H1 (cell line): ENCODE measurements around the gene SOX6. TPM values are rescaled to one million over a fixed set of nuclear protein-coding genes. Genes with fewer than 3 reads are reported as not detected.

ENCODE experiments used
- CTCF ChIA-PET: fragments of 300-600 bp; sonication (Branson Sonifier 250); formaldehyde crosslinking; loops from one replicate; lab custom pipeline; 2021; ENCODE audit not compliant: partially characterized antibody; lab: Charles Lee
- POLR2A ChIA-PET: fragments of 300-600 bp; sonication (Branson Sonifier 250); formaldehyde crosslinking; loops from one replicate; lab custom pipeline; 2021; ENCODE audit warnings: inconsistent platforms; ENCODE audit not compliant: partially characterized antibody; lab: Charles Lee
- DNase-seq, 2 experiments: peaks; one replicate each; pipeline versions ENCODE4 v3.0.0 to v3.0.0-alpha.2; 2010 to 2022; ENCODE audit warnings: low spot score in 2 of 2, low read depth in 1 of 2, mixed read lengths in 1 of 2
- FAIRE-seq: peaks from 2 replicates; lab custom pipeline; 2011; peaks lifted over from hg19 to GRCh38; lab: Jason Lieb, UNC
- H2AFZ ChIP-seq: 2 replicates; pipeline ENCODE4 v1.8.1; 2012; ENCODE audit warnings: low read length, inconsistent platforms
- H2AK5ac ChIP-seq: 2 replicates; pipeline ENCODE4 v1.6.1; 2013; ENCODE audit warnings: low read depth, low read length
- H2BK120ac ChIP-seq: replicated peaks from 2 replicates; pipeline ENCODE3; 2013; ENCODE audit warnings: low read depth, low read length, inconsistent platforms
- H2BK12ac ChIP-seq: 2 replicates; pipeline ENCODE4 v1.6.1; 2013; ENCODE audit warnings: low read depth, low read length
- H2BK15ac ChIP-seq: 2 replicates; pipeline ENCODE4 v1.6.1; 2013; ENCODE audit warnings: low read length
- H2BK20ac ChIP-seq: 2 replicates; pipeline ENCODE4 v1.6.1; 2013; ENCODE audit warnings: low read length
- H2BK5ac ChIP-seq: 2 replicates; pipeline ENCODE4 v1.6.1; 2013; ENCODE audit warnings: low read depth, low read length
- H3K14ac ChIP-seq: 2 replicates; pipeline ENCODE4 v1.6.1; 2013; ENCODE audit warnings: inconsistent platforms; ENCODE audit not compliant: insufficient read length
- H3K18ac ChIP-seq: 2 replicates; pipeline ENCODE4 v1.6.1; 2013; ENCODE audit warnings: low read length; ENCODE audit errors: extremely low read depth
- H3K23ac ChIP-seq: 2 replicates; pipeline ENCODE4 v1.6.1; 2013; ENCODE audit warnings: inconsistent platforms; ENCODE audit not compliant: insufficient read length
- H3K23me2 ChIP-seq: 2 replicates; pipeline ENCODE4 v1.6.1; 2013; ENCODE audit warnings: low read depth, low read length
- H3K27ac ChIP-seq: 2 replicates; pipeline ENCODE4 v1.6.1; 2011; ENCODE audit warnings: low read depth, low read length, inconsistent platforms
- H3K27me3 ChIP-seq, 4 experiments: replicated peaks in 1 of 4; 1 replicate in 1 of 4; 2 replicates in 3 of 4; pipeline versions ENCODE4 v1.6.1 to v1.8.1; 2011 to 2013; ENCODE audit warnings: low read length in 3 of 4, mild to moderate bottlenecking in 3 of 4, inconsistent platforms in 2 of 4, mixed read lengths in 2 of 4, moderate library complexity in 1 of 4; ENCODE audit not compliant: control insufficient read depth in 3 of 4, insufficient read depth in 3 of 4; ENCODE audit errors: extremely low read depth in 1 of 4
- H3K36me3 ChIP-seq, 4 experiments: 2 replicates each; pipeline versions ENCODE4 v1.6.1 to v1.8.1; 2011 to 2013; ENCODE audit warnings: mild to moderate bottlenecking in 4 of 4, low read length in 3 of 4, moderate library complexity in 2 of 4, control low read depth in 1 of 4, inconsistent platforms in 1 of 4; ENCODE audit not compliant: insufficient read depth in 4 of 4, control insufficient read depth in 2 of 4
- H3K4ac ChIP-seq: replicated peaks from 2 replicates; pipeline ENCODE3; 2013; ENCODE audit warnings: low read length, low read depth, mixed read lengths, inconsistent platforms; ENCODE audit not compliant: insufficient read length
- H3K4me1 ChIP-seq, 4 experiments: replicated peaks in 1 of 4; 1 replicate in 1 of 4; 2 replicates in 3 of 4; pipeline versions ENCODE4 v1.6.1 to v1.8.1; 2011 to 2013; ENCODE audit warnings: low read length in 3 of 4, inconsistent platforms in 2 of 4, mixed read lengths in 1 of 4; ENCODE audit not compliant: insufficient read depth in 4 of 4, control insufficient read depth in 3 of 4
- H3K4me2 ChIP-seq, 2 experiments: 2 replicates each; pipeline versions ENCODE4 v1.6.1 to v1.8.1; 2011 to 2013; ENCODE audit warnings: low read depth in 2 of 2, low read length in 2 of 2, control low read depth in 1 of 2, inconsistent platforms in 1 of 2, mild to moderate bottlenecking in 1 of 2; ENCODE audit not compliant: insufficient read depth in 1 of 2
- H3K4me3 ChIP-seq, 4 experiments: fragments of 200-600, 300-600 bp in 1 of 4; sonication (generic), shearing (Covaris generic), sonication (Bioruptor Twin) in 1 of 4; 2 replicates each; pipeline versions ENCODE4 v1.5.1 to v1.8.1; 2011 to 2016; ENCODE audit warnings: low read length in 4 of 4, low read depth in 3 of 4, control low read depth in 2 of 4, inconsistent platforms in 2 of 4, mild to moderate bottlenecking in 2 of 4, mixed read lengths in 1 of 4, moderate library complexity in 1 of 4; ENCODE audit not compliant: insufficient read depth in 2 of 4; ENCODE audit errors: extremely low read depth in 1 of 4
- H3K56ac ChIP-seq: replicated peaks from 2 replicates; pipeline ENCODE3; 2013; ENCODE audit warnings: low read depth, mild to moderate bottlenecking, mixed read lengths, low read length, inconsistent platforms; ENCODE audit not compliant: insufficient read length
- H3K79me1 ChIP-seq: 2 replicates; pipeline ENCODE4 v1.6.1; 2013; ENCODE audit warnings: low read depth, low read length, control low read depth
- H3K79me2 ChIP-seq, 2 experiments: 2 replicates each; pipeline versions ENCODE4 v1.6.1 to v1.8.1; 2012 to 2013; ENCODE audit warnings: low read length in 2 of 2, mild to moderate bottlenecking in 2 of 2, inconsistent platforms in 1 of 2; ENCODE audit not compliant: insufficient read depth in 2 of 2, control insufficient read depth in 1 of 2
- H3K9ac ChIP-seq, 4 experiments: replicated peaks in 1 of 4; 1 replicate in 1 of 4; 2 replicates in 3 of 4; pipeline versions ENCODE4 v1.6.1 to v1.8.1; 2011 to 2013; ENCODE audit warnings: low read depth in 3 of 4, low read length in 3 of 4, control low read depth in 2 of 4, mild to moderate bottlenecking in 2 of 4, moderate library complexity in 2 of 4, inconsistent platforms in 1 of 4; ENCODE audit errors: extremely low read depth in 1 of 4
- H3K9me3 ChIP-seq, 2 experiments: 2 replicates each; pipeline versions ENCODE4 v1.6.1 to v1.8.1; 2012 to 2013; ENCODE audit warnings: mild to moderate bottlenecking in 2 of 2, moderate library complexity in 2 of 2, control low read depth in 1 of 2, inconsistent platforms in 1 of 2, low read depth in 1 of 2, low read length in 1 of 2, mixed read lengths in 1 of 2; ENCODE audit not compliant: insufficient read depth in 2 of 2
- H4K20me1 ChIP-seq, 2 experiments: replicated peaks in 1 of 2; 2 replicates each; pipeline versions ENCODE3 to v1.8.1; 2011 to 2013; ENCODE audit warnings: inconsistent platforms in 2 of 2, low read length in 2 of 2, mild to moderate bottlenecking in 1 of 2; ENCODE audit not compliant: insufficient read depth in 2 of 2, control insufficient read depth in 1 of 2
- H4K5ac ChIP-seq: 2 replicates; pipeline ENCODE4 v1.6.1; 2013; ENCODE audit warnings: low read length, low read depth, mixed read lengths, inconsistent platforms; ENCODE audit not compliant: insufficient read length
- H4K8ac ChIP-seq: 2 replicates; pipeline ENCODE4 v1.8.0; 2013; ENCODE audit warnings: mild to moderate bottlenecking, moderate library complexity, low read length, inconsistent platforms; ENCODE audit not compliant: insufficient read depth; ENCODE audit errors: extremely low read depth
- H4K91ac ChIP-seq: replicated peaks from 2 replicates; pipeline ENCODE3; 2013; ENCODE audit warnings: low read length, mixed read lengths, inconsistent platforms; ENCODE audit not compliant: insufficient read length
- CBX8 ChIP-seq: fragments of 300-800, 300-1000 bp; sonication (generic); IDR thresholded peaks from 2 replicates; pipeline ENCODE4 v1.7.1; 2016; ENCODE audit warnings: low read depth, low read length, borderline replicate concordance
- CTBP2 ChIP-seq: IDR thresholded peaks from 2 replicates; pipeline ENCODE4 v1.7.0; 2011; ENCODE audit warnings: borderline replicate concordance, mild to moderate bottlenecking, moderate library complexity, mixed read lengths, low read length; ENCODE audit not compliant: insufficient read depth, insufficient read length
- RAD21 ChIP-seq, 2 experiments: IDR thresholded peaks in 1 of 2; conservative IDR thresholded peaks in 1 of 2; 2 replicates each; pipeline ENCODE4 v1.6.1; 2011; ENCODE audit warnings: low read depth in 2 of 2, low read length in 2 of 2, improper control_type of control experiment in 1 of 2, inconsistent platforms in 1 of 2, mild to moderate bottlenecking in 1 of 2, moderate library complexity in 1 of 2
- SIX5 ChIP-seq: IDR thresholded peaks from 2 replicates; pipeline ENCODE4 v1.6.1; 2011; ENCODE audit warnings: mild to moderate bottlenecking, low read depth, low read length
- SP4 ChIP-seq: IDR thresholded peaks from 2 replicates; pipeline ENCODE4 v1.6.1; 2012; ENCODE audit warnings: low read length, inconsistent platforms
- WGBS, 2 experiments: shearing (Covaris generic) in 1 of 2; methylation state at CpG; one replicate each; pipeline versions ENCODE4 v1.1.6 to v1.1.7; 2013 to 2015; ENCODE audit warnings: low lambda C conversion rate in 2 of 2, mixed read lengths in 2 of 2, inconsistent platforms in 1 of 2, low coverage in 1 of 2, missing lambda C conversion rate in 1 of 2; ENCODE audit not compliant: insufficient replicate concordance in 2 of 2, insufficient coverage in 1 of 2, insufficient read length in 1 of 2; ENCODE audit errors: extremely low coverage in 1 of 2, missing lambda C conversion rate in 1 of 2; 5-methylcytosine and 5-hydroxymethylcytosine counted together
- polyA plus RNA-seq, 7 experiments: library from polyadenylated mRNA; depleted of rRNA in 3 of 7; stranded (reverse) in 5 of 7; unstranded in 2 of 7; fragments of >200 nt in 5 of 7; fragments of 200-250 nt in 2 of 7; gene quantifications; 1 replicate in 5 of 7; 2 replicates in 1 of 7; 4 replicates in 1 of 7; pipeline versions ENCODE4 v1.2.1 to v1.2.3, GENCODE V29; 2011 to 2013; ENCODE audit warnings: missing spikeins in 2 of 7, mixed read lengths in 2 of 7
- total RNA-seq: library from RNA; stranded (reverse); fragmentation: NEBNext Ultra II Directional; extraction: Animal tissue kit (Norgen Biotek cat#: 25700); gene quantifications from 2 replicates; pipeline ENCODE4 v1.2.1, GENCODE V29; 2021

The SOX6 gene
- total and polyA plus RNA-seq, 2 of the 8 experiments (the other 6 are each of a cell fraction or from before 2014, with no cell fraction given): 0.09 TPM; not detected in 1

GRCh38 chr11:16133867-16134266, 222.5 kb downstream of the SOX6 start:
- Histone ChIP-seq H2BK5ac (no peak overlapping the region), H3K23ac (no peak overlapping the region), H2BK12ac (no peak overlapping the region), H3K14ac (no peak overlapping the region), H3K9ac (no peak overlapping the region), H3K18ac (no peak overlapping the region), H3K23me2 (no peaks in the 10 kb centered on the region), H3K56ac (no peak overlapping the region), H3K79me1 (no peaks in the 10 kb centered on the region), H2BK20ac (no peak overlapping the region), H3K27me3 (no peaks in the 10 kb centered on the region), H2AFZ (no peak overlapping the region), H4K8ac (no peak overlapping the region), H4K91ac (no peak overlapping the region), H3K36me3 (no peaks in the 10 kb centered on the region), H4K20me1 (no peaks in the 10 kb centered on the region), H3K4me2 (no peak overlapping the region), H4K5ac (no peak overlapping the region), H3K27ac (no peak overlapping the region), H2BK15ac (no peak overlapping the region), H3K4me1 (no peaks in the 10 kb centered on the region), H3K79me2 (no peaks in the 10 kb centered on the region), H2AK5ac (no peak overlapping the region), H3K4ac (no peak overlapping the region), H3K9me3 (no peaks in the 10 kb centered on the region), H2BK120ac (no peak overlapping the region), H3K4me3 (no peak overlapping the region)
- CTCF ChIA-PET: no interaction called here
- POLR2A ChIA-PET: no interaction called here
- DNase-seq: no peak
- WGBS, 2 experiments: 98% methylated on average over 3 of the region's 3 CpGs; no CpG with 5 or more reads in 1 of the 2 experiments
- no peak for FAIRE-seq
- no peak for TF ChIP-seq CTBP2
- TF ChIP-seq CBX8: no peak
- TF ChIP-seq SP4: no peak
- no peak for TF ChIP-seq SIX5
- TF ChIP-seq RAD21 (IDR thresholded peaks at IDR 0.05 in 1 of 2, conservative IDR thresholded peaks at IDR 0.05 in 1 of 2; ENCODE audit: low read depth in 2 of 2, low read length in 2 of 2): no peak
